Omental fat pad (tissue), 4 donors: ENCODE measurements around the gene PRKCE. TPM values are rescaled to one million over a fixed set of nuclear protein-coding genes. Genes with fewer than 3 reads are reported as not detected.
A peak's percentile ranks its signal among the peaks of the same experiment; 100 is the strongest.

Experiments used
- ATAC-seq: fragments of 150-250 bp; one replicate; pipeline ENCODE4 v1.9.1; 2016; ENCODE audit warnings: mild to moderate bottlenecking, moderate library complexity; ENCODE audit not compliant: low FRiP score
- DNase-seq: peaks from one replicate; pipeline ENCODE4 v3.0.0-alpha.2; 2019; ENCODE audit warnings: low spot score
- CTCF ChIP-seq, 3 donors: fragments of 450-650 bp; IDR thresholded peaks; one replicate each; pipeline ENCODE4 v1.5.1; 2016 to 2017; ENCODE audit warnings: antibody characterized with exemption in 3 of 3, mild to moderate bottlenecking in 3 of 3, moderate library complexity in 2 of 3
- total RNA-seq, 4 donors: library from RNA; depleted of rRNA; stranded (reverse); fragments of >200 nt; gene quantifications; one replicate each; pipeline ENCODE4 v1.1.0, GENCODE V29; 2016

The PRKCE gene
- total RNA-seq, 4 donors from 2014 or later: 8.8 to 24.3 (median 14.0) TPM

GRCh38 chr2:45696708-45697107 is 45.2 kb downstream of the PRKCE start:
- ATAC-seq (no peak), DNase-seq (no peak)
- TF ChIP-seq CTCF (IDR thresholded peaks at IDR 0.05): no peak

- TF ChIP-seq CTCF (IDR thresholded peaks at IDR 0.05): no peak
- no peak for ATAC-seq
- no peak for DNase-seq
Observed at GRCh38 chr2:45697190-45697589, 45.7 kb downstream of the PRKCE start.

GRCh38 chr2:45698554-45698953 is 47.1 kb downstream of the PRKCE start:
- no peak for DNase-seq
- no peak for ATAC-seq
- no peak for TF ChIP-seq CTCF (IDR thresholded peaks at IDR 0.05)

GRCh38 chr2:45699032-45699658 is 47.7 kb downstream of the PRKCE start:
- TF ChIP-seq CTCF (IDR thresholded peaks at IDR 0.05): no peak
- DNase-seq (no peak), ATAC-seq (no peak)

- DNase-seq: no peak
- no peak for TF ChIP-seq CTCF (IDR thresholded peaks at IDR 0.05)
- ATAC-seq: no peak
Observed at GRCh38 chr2:45700407-45701013, 49.0 kb downstream of the PRKCE start.

GRCh38 chr2:45705233-45705632 is 53.8 kb downstream of the PRKCE start:
- no peak for TF ChIP-seq CTCF (IDR thresholded peaks at IDR 0.05)
- peak; percentile 49 for ATAC-seq
- DNase-seq: no peak

- no peak for DNase-seq
- no peak for ATAC-seq
- no peak for TF ChIP-seq CTCF (IDR thresholded peaks at IDR 0.05)
Observed at GRCh38 chr2:45706033-45706432, 54.6 kb downstream of the PRKCE start.
